NCI-H128 (cell line): ENCODE data around the gene ULK4.
"Not testable (repeated sequence)": the region's sequence is repeated elsewhere in the genome, so short reads cannot be mapped to it uniquely, and the experiment has no call there.

Experiments
- DNase-seq: peaks from one replicate; lab custom pipeline; 2025; ENCODE audit not compliant: unreplicated experiment; lab: John Stamatoyannopoulos, UW

The ULK4 gene

GRCh38 chr3:41456162-41456561 lies 505.7 kb downstream of the ULK4 start:
- no peak for DNase-seq

GRCh38 chr3:41453618-41454017 lies 508.3 kb downstream of the ULK4 start:
- DNase-seq, result not testable (repeated sequence)

- DNase-seq, result no peak
Observed at GRCh38 chr3:41450416-41451231, 511.3 kb downstream of the ULK4 start.

- no peak for DNase-seq
Observed at GRCh38 chr3:41448396-41448795, 513.5 kb downstream of the ULK4 start.

- DNase-seq, result no peak
Observed at GRCh38 chr3:41447701-41448100, 514.2 kb downstream of the ULK4 start.

GRCh38 chr3:41446316-41446715 lies 515.6 kb downstream of the ULK4 start:
- not testable (repeated sequence) for DNase-seq

GRCh38 chr3:41441568-41441967 lies 520.3 kb downstream of the ULK4 start:
- no peak for DNase-seq

- no peak for DNase-seq
Observed at GRCh38 chr3:41441139-41441538, 520.8 kb downstream of the ULK4 start.

GRCh38 chr3:41436983-41437382 lies 524.9 kb downstream of the ULK4 start:
- no peak for DNase-seq

- no peak for DNase-seq
Observed at GRCh38 chr3:41434781-41435180, 527.1 kb downstream of the ULK4 start.

- no peak for DNase-seq
Observed at GRCh38 chr3:41431386-41431785, 530.5 kb downstream of the ULK4 start.

GRCh38 chr3:41430886-41431285 lies 531.0 kb downstream of the ULK4 start:
- DNase-seq, result no peak

- no peak for DNase-seq
Observed at GRCh38 chr3:41430391-41430790, 531.5 kb downstream of the ULK4 start.

GRCh38 chr3:41426485-41426884 lies 535.4 kb downstream of the ULK4 start:
- DNase-seq, result no peak

- no peak for DNase-seq
Observed at GRCh38 chr3:41424543-41425300, 537.2 kb downstream of the ULK4 start.

- no peak for DNase-seq
Observed at GRCh38 chr3:41419809-41420208, 542.1 kb downstream of the ULK4 start.

GRCh38 chr3:41418961-41419691 lies 542.8 kb downstream of the ULK4 start:
- no peak for DNase-seq

GRCh38 chr3:41417574-41417973 lies 544.3 kb downstream of the ULK4 start:
- DNase-seq, result no peak

GRCh38 chr3:41411065-41411464 lies 550.8 kb downstream of the ULK4 start:
- no peak for DNase-seq

GRCh38 chr3:41405466-41405865 lies 556.4 kb downstream of the ULK4 start:
- DNase-seq, result no peak

GRCh38 chr3:41404582-41404981 lies 557.3 kb downstream of the ULK4 start:
- no peak for DNase-seq

GRCh38 chr3:41394896-41395295 lies 567.0 kb downstream of the ULK4 start:
- no peak for DNase-seq
